ENCODE data around the gene RAB11FIP4. TPM values are rescaled to one million over a fixed set of nuclear protein-coding genes. Genes with fewer than 3 reads are reported as not detected.

The RAB11FIP4 gene
- total RNA-seq, 1 experiment from 2014 or later: 54.9 TPM

GRCh38 chr17:31558748-31559583, 167.5 kb downstream of the RAB11FIP4 start (continued):
- TF ChIP-seq ZNF532 (CRISPR knock-in tag; IDR thresholded peaks at IDR 0.05; ENCODE audit: borderline replicate concordance): no peak

GRCh38 chr17:31559584-31560501, 168.4 kb downstream of the RAB11FIP4 start:
- ATAC-seq (peak; percentile 14), DNase-seq (ENCODE audit: low spot score) (peak; percentile 34)
- Mint-ChIP-seq H3K27me3 (ENCODE audit: low read depth) (peaks cover 38% of the 10 kb centered on the region), H3K4me3 (peak overlapping the region; percentile 71), H3K4me1 (peaks cover 38% of the 10 kb centered on the region), H3K9me3 (no peaks in the 10 kb centered on the region), H3K36me3 (no peaks in the 10 kb centered on the region), H3K27ac (no peak overlapping the region)
- ChIA-PET CTCF (interaction anchor here (0.7 to 4.6 kb wide), 9 partner anchors 10 to 283 kb away, joined by 3 to 51 read pairs (median 7); no protein-coding TSS in a partner anchor), POLR2A (interaction anchor here (0.6 to 1.2 kb wide), 2 partner anchors 21 to 171 kb away, joined by 3 read pairs; no protein-coding TSS in a partner anchor)
- peak; percentile 62 for TF ChIP-seq HMGXB4 (CRISPR knock-in tag; IDR thresholded peaks at IDR 0.05)
- TF ChIP-seq FOXP1 (CRISPR knock-in tag; IDR thresholded peaks at IDR 0.05; ENCODE audit: borderline replicate concordance): 0 out of 2 replicates have a peak, but pooled peaks have one; percentile 20
- no peak for TF ChIP-seq ZNF425 (CRISPR knock-in tag; conservative IDR thresholded peaks at IDR 0.05)
- TF ChIP-seq ZBTB21 (CRISPR knock-in tag; IDR thresholded peaks at IDR 0.05; ENCODE audit: borderline replicate concordance): no peak; the same call in 1 of the 2 replicates
- TF ChIP-seq PRDM15 (CRISPR knock-in tag; IDR thresholded peaks at IDR 0.05): no peak
- no peak for TF ChIP-seq ATF3 (CRISPR knock-in tag; conservative IDR thresholded peaks at IDR 0.05)
- TF ChIP-seq E2F1 (CRISPR knock-in tag; IDR thresholded peaks at IDR 0.05): no peak

All from WTC11 (cell line).